ENCODE data around the gene ITGA3.

ITGA3 gene

DNA sequence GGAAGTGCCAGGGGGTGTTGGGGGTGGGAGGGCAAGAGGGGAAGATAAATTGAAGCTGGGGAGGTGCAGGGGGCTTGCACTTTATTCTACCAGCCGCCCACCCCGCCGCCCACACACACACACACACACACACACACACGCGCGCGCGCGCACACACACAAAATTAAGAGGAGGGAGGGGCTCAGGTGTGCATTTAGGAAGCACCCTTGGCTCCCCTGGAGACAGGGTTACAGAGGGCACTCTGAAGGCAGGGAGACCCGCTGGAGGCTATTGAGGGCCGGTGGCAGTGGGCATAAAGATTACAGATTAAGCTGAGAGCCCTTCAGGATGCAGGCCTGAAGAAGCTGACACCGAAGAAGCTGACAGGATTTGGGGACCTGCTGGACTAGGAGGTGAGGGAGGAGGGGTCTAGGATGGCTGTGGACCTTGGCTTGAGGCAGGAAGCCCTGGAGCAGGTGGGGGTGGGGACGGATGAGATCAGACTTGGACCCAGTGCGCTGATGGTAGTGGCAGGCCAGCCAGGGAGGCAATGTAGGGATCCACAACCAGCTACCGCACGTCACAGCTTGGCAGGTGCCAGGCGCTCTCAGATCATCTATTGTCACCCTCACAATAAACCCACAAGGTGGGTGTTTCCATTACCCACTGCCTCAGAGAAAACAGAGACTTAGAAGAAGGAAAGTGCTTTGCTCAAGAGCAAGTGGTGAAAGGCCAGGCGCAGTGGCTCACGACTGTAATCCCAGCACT lies 74.8 kb downstream of the ITGA3 start:
- DNase-seq = no peak

DNA sequence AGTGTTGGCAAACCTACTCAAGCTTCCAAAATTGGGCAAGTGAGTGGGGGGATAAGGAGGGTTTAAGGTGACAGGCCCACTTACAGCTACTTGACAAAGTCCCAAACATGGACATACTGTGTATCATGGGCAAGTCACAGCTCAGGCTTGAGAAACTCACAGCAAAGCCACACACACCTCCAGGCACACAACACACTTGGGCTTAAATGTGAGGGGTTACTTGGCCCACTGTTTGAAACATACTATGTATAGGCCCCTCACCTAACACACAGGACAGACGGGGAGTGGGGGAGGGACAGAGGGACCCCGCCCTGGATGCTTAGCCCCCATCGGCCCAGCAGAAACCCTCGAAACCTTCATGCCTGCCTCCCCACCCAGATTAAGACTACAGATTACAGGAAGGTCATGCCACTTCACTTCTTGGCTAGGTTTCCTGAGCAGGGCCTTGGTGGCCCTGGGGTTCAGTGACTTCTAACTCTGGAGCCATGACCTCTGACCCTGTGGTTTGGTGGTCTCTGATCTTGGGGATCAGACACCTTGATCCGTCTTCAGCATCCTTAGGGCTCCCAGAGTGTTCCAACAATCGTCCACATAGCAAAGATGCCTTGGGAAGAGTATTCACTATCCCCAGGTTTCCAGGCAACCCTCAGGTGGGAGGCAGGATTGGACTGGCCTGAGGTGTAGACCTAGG lies 76.3 kb downstream of the ITGA3 start:
- no peak for DNase-seq

DNA sequence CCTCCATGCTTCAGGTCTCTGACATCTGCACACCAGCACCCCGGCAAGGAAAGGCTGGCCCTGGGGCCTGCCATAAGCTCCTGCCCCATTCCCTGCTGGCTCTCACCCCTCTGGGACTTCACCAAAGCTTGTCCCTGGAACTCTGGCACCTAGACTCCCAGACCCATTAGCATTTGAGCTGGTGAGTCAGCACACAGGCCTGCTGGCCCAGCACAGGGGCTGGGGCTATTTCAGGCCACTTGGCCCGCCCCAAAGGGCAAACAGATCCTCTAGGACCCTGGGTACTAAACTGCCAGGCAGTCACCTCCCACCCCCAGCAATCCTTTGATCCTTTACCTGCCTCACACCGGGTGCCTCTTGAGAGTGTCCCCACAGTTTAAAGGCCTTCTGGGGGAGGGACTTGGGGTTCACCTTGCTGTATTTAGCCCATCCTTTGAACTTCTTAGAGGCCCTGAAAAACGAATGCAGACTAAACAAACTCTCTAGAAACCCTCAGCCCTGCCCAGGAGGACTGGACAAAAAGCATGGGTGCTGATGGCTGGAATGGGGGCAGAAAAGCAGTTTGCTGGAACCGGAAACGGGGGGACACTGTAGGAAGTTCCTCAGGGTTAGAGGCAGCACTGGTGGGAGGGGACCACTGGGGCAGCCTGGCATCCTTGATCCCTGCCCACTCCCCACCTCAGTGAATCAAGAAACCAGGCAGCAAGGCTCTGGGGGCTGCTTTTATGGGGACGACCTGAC lies 77.3 kb downstream of the ITGA3 start:
- DNase-seq = peak; percentile 50

DNA sequence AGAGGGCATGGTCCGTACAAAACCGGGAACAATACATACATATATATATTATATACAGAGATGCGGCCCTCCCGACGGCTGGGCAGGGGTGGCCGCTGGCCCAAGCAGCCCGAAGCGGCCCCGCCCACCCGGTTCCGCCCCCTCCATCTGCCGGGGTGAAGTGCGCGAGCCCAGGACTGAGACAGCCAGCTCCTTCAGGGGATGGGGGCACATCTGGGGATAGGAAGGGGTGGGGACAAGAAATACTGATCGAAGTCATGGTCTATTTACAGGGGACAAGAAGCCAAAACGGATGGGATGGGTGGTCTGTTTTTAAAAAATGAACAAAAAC lies 77.8 kb downstream of the ITGA3 start:
- DNase-seq = no peak

DNA sequence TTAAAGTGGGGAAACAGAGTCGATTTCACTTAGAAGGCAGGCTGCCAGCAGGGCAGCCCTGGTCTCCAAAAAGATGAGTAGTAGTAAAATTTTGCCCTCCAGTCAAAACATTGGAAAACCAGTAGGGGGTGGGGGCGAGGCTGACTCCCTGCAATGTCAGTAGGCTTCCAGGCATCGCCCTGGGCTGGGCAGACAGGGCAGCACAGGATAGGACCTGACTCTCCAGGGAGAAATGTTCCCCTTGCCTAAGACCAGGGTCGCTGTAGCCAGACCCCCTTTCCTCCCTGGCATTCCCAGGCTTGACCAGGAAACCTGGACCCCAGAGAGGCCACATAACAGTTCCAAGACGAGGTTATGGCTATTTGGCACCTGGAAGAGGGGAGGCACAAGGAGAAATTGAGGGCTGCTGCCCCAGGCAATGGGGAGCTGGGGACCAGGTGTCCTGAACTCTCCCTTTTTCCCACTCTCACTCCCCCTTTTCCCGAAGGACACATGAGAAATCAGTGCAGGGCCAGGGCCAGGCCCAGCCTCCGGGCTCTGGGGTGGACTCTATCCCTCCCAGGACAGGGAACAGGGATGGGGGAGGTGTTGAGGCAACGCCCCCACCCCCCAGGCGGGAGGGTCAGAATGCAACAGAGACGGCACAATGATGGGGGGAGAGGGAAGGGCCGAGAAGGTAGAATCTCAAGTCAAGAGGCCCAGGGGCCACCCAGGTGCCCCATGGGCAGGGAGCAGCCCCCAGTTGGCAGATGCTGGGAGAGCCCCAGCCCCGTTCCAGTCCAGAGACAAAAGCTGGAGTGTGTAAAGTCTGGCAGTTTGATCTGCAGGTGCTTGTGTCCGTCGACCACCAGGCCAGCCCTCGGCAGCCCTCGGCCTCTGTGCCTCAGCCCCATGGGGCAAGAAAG lies 78.5 kb downstream of the ITGA3 start:
- no peak for DNase-seq

DNA sequence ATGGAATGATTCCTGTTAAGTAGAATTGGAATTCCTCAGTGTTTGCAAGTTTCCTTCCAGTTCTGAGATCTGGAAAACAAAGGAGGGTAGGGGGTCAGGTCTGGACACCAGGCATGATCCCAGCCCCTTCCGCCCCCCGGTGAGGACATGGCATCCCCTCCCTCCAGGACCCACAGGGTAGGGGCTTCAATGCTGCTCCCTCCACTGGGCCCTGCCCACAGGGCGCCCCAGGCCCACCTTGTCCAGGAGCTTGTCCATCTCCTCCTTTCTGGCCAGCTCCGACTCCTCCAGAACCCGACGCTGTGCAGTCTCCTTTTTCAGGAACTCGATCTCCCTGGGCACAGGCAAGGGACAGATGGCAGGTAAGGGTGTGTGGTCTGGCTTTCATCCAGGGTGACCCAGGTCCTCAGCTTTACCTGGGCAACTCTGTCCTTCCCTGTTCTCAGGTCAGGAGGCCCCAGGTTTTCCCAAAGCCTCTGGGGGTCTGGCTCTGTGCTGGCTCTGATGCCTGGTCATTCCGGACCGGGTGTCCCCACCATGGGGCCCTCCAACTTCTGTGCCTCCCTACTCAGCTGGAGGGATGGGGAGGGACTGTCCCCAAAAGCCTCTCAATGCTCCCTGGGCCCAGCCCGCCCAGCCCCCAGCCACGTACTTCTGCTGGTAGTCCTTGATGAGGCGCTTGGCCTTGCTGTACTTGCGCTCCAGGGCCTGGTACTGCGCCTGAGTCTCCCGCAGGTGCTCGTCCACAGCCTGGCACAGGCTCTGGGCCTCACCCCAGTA lies 79.6 kb downstream of the ITGA3 start:
- DNase-seq = no peak

DNA sequence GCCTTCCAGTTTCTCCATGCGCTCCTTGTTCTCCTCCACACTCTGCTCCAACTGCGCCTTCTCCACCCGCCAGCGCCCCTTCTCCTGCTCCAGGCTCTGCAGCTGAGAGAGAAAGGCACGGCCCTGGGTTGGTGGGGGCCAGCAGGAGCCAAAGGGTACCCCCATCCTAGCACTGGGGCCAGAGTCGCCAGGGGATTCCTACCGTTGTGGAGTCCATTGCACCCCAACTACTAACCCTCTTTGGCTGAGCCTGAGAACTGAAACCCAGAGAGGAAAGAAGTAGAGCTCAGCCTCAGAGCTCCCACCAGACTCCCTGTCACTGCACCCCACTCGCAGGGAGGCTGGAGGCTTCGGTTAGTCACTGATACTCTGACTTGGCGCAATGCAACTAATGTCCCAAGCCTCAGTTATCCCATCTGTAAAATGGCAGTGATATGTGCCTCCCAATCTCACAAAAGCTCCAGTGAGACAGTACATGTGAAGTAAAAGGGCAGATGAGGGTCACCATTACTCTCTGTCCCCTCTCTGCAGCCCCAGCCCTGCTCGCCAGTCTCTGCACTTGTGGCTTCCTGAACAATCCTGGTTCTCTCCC lies 80.3 kb downstream of the ITGA3 start:
- no peak for DNase-seq

DNA sequence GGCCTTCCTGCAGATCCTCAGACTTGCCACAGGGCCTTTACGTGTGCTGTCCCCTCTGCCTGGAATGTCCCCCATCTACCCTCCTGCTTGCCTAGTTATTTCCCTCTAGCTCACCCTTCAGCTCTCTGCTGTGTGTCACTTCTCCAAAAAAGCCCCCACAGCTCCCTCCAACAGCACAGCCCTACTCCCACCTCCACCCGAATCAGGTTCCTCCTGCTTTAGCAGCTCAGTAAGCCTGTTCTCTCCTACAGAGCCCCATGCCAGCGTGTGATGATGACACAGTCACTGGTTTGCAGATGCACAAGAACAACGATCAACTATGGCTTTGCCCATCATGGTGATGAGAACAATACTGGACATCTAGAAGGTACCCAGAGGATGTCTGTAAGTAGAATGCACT lies 81.1 kb downstream of the ITGA3 start:
- DNase-seq = no peak

DNA sequence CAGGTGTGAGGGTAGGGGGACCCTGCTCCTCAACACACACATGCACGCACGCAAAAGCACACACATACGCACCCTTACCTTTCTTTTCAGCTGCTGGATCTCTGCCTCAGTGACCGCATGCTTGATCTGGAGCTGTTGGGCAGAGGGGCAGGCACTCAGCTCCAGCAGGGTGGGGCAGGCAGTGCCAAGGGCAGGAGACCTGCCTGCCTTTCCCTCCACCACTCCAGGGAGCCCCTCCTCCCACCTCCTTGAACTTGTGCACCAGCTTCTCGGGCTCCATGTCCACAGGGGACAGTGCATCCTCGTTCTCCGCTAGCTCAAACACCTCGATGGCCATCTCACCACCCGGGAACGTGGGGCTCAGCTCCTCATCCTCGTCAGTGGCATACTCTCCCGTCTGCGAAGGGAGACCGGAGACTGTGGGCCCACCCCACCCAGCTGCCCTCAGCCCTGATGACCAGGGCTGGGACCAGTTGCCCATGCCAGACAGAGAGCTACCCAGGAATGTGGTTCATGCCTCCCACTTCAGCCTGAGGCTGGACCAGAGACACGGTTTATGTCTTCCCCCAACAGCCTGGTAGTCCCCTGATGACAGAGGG lies 83.4 kb downstream of the ITGA3 start:
- no peak for DNase-seq
